HEK293 (cell line): Measurements from ENCODE around the gene PCMT1.
"Not testable (repeated sequence)": the region's sequence is repeated elsewhere in the genome, so short reads cannot be mapped to it uniquely, and the experiment has no call there.

ENCODE experiments used
- CTCF ChIP-seq: fragments of 450-650 bp; formaldehyde crosslinking; IDR thresholded peaks from 2 replicates; pipeline ENCODE4 v1.5.1; 2016; ENCODE audit warnings: missing biosample characterization, missing genetic modification characterization
- SP3 ChIP-seq: fragments of 450-650 bp; formaldehyde crosslinking; IDR thresholded peaks from 2 replicates; pipeline ENCODE4 v1.5.1; 2016; ENCODE audit warnings: missing biosample characterization, missing genetic modification characterization
- YY2 ChIP-seq: fragments of 450-650 bp; formaldehyde crosslinking; IDR thresholded peaks from 2 replicates; pipeline ENCODE4 v1.5.1; 2016; ENCODE audit warnings: missing biosample characterization, missing genetic modification characterization
- ZNF311 ChIP-seq: fragments of 450-650 bp; formaldehyde crosslinking; IDR thresholded peaks from 2 replicates; pipeline ENCODE4 v1.5.1; 2017; ENCODE audit warnings: missing biosample characterization, missing genetic modification characterization, borderline replicate concordance
- ZNF629 ChIP-seq: fragments of 450-650 bp; formaldehyde crosslinking; IDR thresholded peaks from 2 replicates; pipeline ENCODE4 v1.5.1; 2017; ENCODE audit warnings: missing biosample characterization, missing genetic modification characterization
- ZNF785 ChIP-seq: fragments of 450-650 bp; formaldehyde crosslinking; IDR thresholded peaks from 2 replicates; pipeline ENCODE4 v1.5.1; 2016; ENCODE audit warnings: missing biosample characterization, missing genetic modification characterization

- TF ChIP-seq ZNF629 (tag by site-specific recombination); CTCF; ZNF785; ZNF311 (tag by site-specific recombination); YY2; SP3 (tag by site-specific recombination): not testable (repeated sequence)
Observed at GRCh38 chr6:149751920-149752319, 2.4 kb downstream of the PCMT1 start.
